Astrocyte (in vitro differentiated cells and primary cell): ENCODE results near the gene AMOTL2.

Source experiments
- CTCF ChIP-seq: IDR thresholded peaks from 2 replicates; pipeline ENCODE4 v1.5.1; 2011; ENCODE audit warnings: low read depth, mild to moderate bottlenecking, inconsistent platforms, low read length, moderate library complexity; ENCODE audit not compliant: insufficient read depth
- EZH2 ChIP-seq: IDR thresholded peaks from 2 replicates; pipeline ENCODE4 v1.6.1; 2012; ENCODE audit warnings: mild to moderate bottlenecking, low read length, inconsistent platforms; ENCODE audit not compliant: insufficient read depth

GRCh38 chr3:134344560-134344959 lies 29.7 kb downstream of the AMOTL2 start:
- no peak for TF ChIP-seq CTCF
- TF ChIP-seq EZH2, result no peak
